Loucy (cell line): ENCODE results near the gene CDPF1.
"Not testable (repeated sequence)": the region's sequence is repeated elsewhere in the genome, so short reads cannot be mapped to it uniquely, and the experiment has no call there.

Source experiments
- EZH2phosphoT487 ChIP-seq: fragments of 200-600 bp; IDR thresholded peaks from 2 replicates; pipeline ENCODE4 v1.6.1; 2018; ENCODE audit warnings: antibody characterized with exemption, mild to moderate bottlenecking, moderate library complexity, borderline replicate concordance
- TF ChIP-seq, protein P1 (sequence below): fragments of 200-600 bp; sonication (generic); conservative IDR thresholded peaks from 2 replicates; pipeline ENCODE4 v1.5.1; 2014; ENCODE audit warnings: mild to moderate bottlenecking, antibody characterized with exemption, low read length

DNA sequence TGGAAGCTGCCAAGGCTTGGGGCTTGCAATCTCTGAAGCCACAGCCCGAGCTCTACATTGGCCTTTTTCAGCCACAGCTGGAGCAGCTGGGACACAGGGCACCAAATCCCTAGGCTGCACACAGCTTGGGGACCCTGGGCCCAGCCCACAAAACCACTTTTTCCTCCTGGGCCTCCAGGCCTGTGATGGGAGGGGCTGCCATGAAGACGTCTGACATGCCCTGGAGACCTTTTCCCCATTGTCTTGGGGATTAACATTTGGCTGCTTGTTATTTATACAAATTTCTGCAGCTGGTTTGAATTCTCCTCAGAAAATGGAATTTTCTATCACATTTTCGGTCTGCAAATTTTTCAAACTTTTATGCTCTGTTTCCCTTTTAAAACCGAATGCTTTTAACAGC is 15.5 kb upstream of the CDPF1 start:
- TF ChIP-seq, protein P1, sequence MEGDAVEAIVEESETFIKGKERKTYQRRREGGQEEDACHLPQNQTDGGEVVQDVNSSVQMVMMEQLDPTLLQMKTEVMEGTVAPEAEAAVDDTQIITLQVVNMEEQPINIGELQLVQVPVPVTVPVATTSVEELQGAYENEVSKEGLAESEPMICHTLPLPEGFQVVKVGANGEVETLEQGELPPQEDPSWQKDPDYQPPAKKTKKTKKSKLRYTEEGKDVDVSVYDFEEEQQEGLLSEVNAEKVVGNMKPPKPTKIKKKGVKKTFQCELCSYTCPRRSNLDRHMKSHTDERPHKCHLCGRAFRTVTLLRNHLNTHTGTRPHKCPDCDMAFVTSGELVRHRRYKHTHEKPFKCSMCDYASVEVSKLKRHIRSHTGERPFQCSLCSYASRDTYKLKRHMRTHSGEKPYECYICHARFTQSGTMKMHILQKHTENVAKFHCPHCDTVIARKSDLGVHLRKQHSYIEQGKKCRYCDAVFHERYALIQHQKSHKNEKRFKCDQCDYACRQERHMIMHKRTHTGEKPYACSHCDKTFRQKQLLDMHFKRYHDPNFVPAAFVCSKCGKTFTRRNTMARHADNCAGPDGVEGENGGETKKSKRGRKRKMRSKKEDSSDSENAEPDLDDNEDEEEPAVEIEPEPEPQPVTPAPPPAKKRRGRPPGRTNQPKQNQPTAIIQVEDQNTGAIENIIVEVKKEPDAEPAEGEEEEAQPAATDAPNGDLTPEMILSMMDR = not testable (repeated sequence)
- not testable (repeated sequence) for TF ChIP-seq EZH2phosphoT487
